HL-60 (cell line): Measurements from ENCODE around the gene SLFN14.

Experiments used
- DNase-seq, 2 experiments: peaks; one replicate each; pipeline ENCODE4 v3.0.0-alpha.2; 2010 to 2020; ENCODE audit warnings: low read depth in 1 of 2, low spot score in 1 of 2
- H3K27ac ChIP-seq: fragments of 250-450 bp; sonication (Bioruptor Pico); replicated peaks from 2 replicates; pipeline ENCODE4 v1.5.1; 2020; ENCODE audit warnings: mild to moderate bottlenecking, moderate library complexity
- H3K27me3 ChIP-seq: fragments of 250-450 bp; sonication (Bioruptor Pico); 2 replicates; pipeline ENCODE4 v1.5.1; 2021; ENCODE audit warnings: mild to moderate bottlenecking, moderate library complexity; ENCODE audit not compliant: insufficient read depth, poor library complexity, severe bottlenecking
- H3K4me3 ChIP-seq: replicated peaks from 2 replicates; pipeline ENCODE4 v1.5.1; 2011; ENCODE audit warnings: mild to moderate bottlenecking, control low read depth, low read length; ENCODE audit not compliant: insufficient read depth
- CTCF ChIP-seq: IDR thresholded peaks from one replicate; pipeline ENCODE4 v1.5.1; 2011; ENCODE audit warnings: low read length, control low read depth, inconsistent platforms; ENCODE audit not compliant: insufficient read depth
- GABPA ChIP-seq: IDR thresholded peaks from 2 replicates; pipeline ENCODE4 v1.6.1; 2012; ENCODE audit warnings: low read depth
- POLR2AphosphoS5 ChIP-seq: IDR thresholded peaks from 2 replicates; pipeline ENCODE4 v1.6.1; 2012; ENCODE audit warnings: low read depth
- REST ChIP-seq: IDR thresholded peaks from 2 replicates; pipeline ENCODE4 v1.6.1; 2012; ENCODE audit warnings: low read depth; ENCODE audit not compliant: insufficient replicate concordance
- SPI1 ChIP-seq: IDR thresholded peaks from 2 replicates; pipeline ENCODE4 v1.6.1; 2012; ENCODE audit warnings: low read depth, mild to moderate bottlenecking, borderline replicate concordance

The SLFN14 gene

GRCh38 chr17:35515027-35515426 lies 45.6 kb downstream of the SLFN14 start:
- no peak for DNase-seq
- Histone ChIP-seq H3K27ac (no peak overlapping the region), H3K27me3 (no peaks in the 10 kb centered on the region), H3K4me3 (no peak overlapping the region)
- TF ChIP-seq POLR2AphosphoS5 (no peak), REST (no peak), CTCF (no peak), GABPA (no peak), SPI1 (no peak)

- no peaks in the 10 kb centered on the region for H3K27me3 ChIP-seq
- no peak overlapping the region for H3K4me3 ChIP-seq
- TF ChIP-seq GABPA (no peak), REST (no peak), CTCF (no peak), POLR2AphosphoS5 (no peak), SPI1 (no peak)
- DNase-seq = no peak
- H3K27ac ChIP-seq = no peak overlapping the region
Observed at GRCh38 chr17:35514564-35514963, 46.1 kb downstream of the SLFN14 start.
